Erythroblast (primary cell): ENCODE measurements around the gene SMIM41.

Experiments
- GATA1 ChIP-seq: IDR thresholded peaks from 2 replicates; pipeline ENCODE4 v1.6.1; 2011; ENCODE audit warnings: low read depth, mild to moderate bottlenecking, control low read depth, low read length, moderate library complexity
- POLR2A ChIP-seq: IDR thresholded peaks from 2 replicates; pipeline ENCODE4 v1.6.1; 2011; ENCODE audit warnings: mild to moderate bottlenecking, low read length

DNA sequence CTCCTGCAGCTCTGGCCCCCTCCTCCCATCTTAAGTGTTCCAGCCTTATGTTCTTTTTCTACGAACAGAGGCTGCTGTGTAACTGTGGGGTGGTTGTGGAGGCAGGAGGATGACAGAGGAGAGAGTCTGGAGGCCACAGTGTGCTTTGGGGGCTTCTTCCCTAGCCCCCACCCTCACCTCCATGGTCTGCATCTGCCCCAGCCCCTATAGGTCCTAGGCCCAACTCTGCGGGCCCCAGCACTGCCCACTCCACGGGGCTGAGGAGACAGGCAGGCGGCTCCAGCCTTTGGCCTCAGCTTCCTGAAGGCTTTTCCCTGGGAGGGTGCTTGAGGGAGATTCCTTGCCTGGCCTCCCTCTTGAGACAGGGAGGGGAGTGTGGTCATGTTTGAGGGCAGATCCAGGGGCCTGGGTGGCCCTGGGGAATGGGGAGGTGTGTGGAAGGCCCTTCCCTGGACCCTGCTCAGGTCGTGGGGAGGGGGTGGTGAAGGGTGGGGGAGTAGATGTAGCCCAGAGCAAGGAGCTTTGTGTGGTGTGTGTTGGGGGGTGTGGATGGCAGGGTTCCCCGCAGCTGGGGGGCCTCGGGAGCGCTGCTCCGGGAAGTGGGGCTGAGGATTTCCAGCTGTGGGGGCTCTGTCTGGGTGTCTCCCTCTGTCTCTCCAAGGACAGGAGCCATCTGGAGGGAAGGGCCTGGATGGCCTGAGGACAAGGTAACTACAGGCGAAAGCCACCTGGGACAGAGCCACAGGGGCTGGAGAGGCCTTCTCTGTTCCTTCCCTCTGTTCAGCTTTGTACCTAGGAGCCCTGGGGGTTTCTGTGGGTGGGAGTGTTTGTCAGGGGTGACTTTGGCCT, 1.1 kb downstream of the SMIM41 start:
- no peak for TF ChIP-seq POLR2A
- no peak for TF ChIP-seq GATA1
